GM21381 (cell line): ENCODE data around the gene PGC.

Experiments
- ATAC-seq: cut with Tn5 transposase; IDR thresholded peaks from one replicate; pipeline ENCODE4 v1.9.1; 2021; ENCODE audit warnings: mild to moderate bottlenecking, moderate library complexity; ENCODE audit not compliant: unreplicated experiment

Gene PGC

GRCh38 chr6:41750374-41750773 is 3.2 kb upstream of the PGC start:
- ATAC-seq: no peak

- ATAC-seq: no peak
Observed at GRCh38 chr6:41748542-41748941, 1.3 kb upstream of the PGC start.

- ATAC-seq: no peak
Observed at GRCh38 chr6:41748102-41748477, 893 bp upstream of the PGC start.

- no peak for ATAC-seq
Observed at GRCh38 chr6:41746107-41746506, 1.1 kb downstream of the PGC start.

GRCh38 chr6:41744236-41744787 is 2.9 kb downstream of the PGC start:
- no peak for ATAC-seq

GRCh38 chr6:41743406-41744235 is 3.6 kb downstream of the PGC start:
- no peak for ATAC-seq

GRCh38 chr6:41741625-41742490 is 5.3 kb downstream of the PGC start:
- ATAC-seq: no peak

- ATAC-seq: no peak
Observed at GRCh38 chr6:41740366-41741162, 6.6 kb downstream of the PGC start.

- ATAC-seq: no peak
Observed at GRCh38 chr6:41739041-41739440, 8.2 kb downstream of the PGC start.

GRCh38 chr6:41737591-41738130 is 9.5 kb downstream of the PGC start:
- no peak for ATAC-seq

- no peak for ATAC-seq
Observed at GRCh38 chr6:41736800-41737555, 10.2 kb downstream of the PGC start.

GRCh38 chr6:41736186-41736733 is 10.9 kb downstream of the PGC start:
- ATAC-seq: no peak

GRCh38 chr6:41735427-41736185 is 11.6 kb downstream of the PGC start, which contains the start of gene TFEB:
TSS of gene TFEB (minus strand) at chr6:41735608. CDS start at chr6:41691213, 44,395 bp downstream.
- ATAC-seq: peak; percentile 50

GRCh38 chr6:41734666-41735426 is 12.4 kb downstream of the PGC start:
- ATAC-seq: peak; percentile 18

GRCh38 chr6:41733707-41734665 is 13.2 kb downstream of the PGC start:
- ATAC-seq: peak; percentile 43

- no peak for ATAC-seq
Observed at GRCh38 chr6:41733360-41733706, 13.9 kb downstream of the PGC start.
